HEK293T (cell line): ENCODE measurements around the gene ING3.
A peak's percentile ranks its signal among the peaks of the same experiment; 100 is the strongest.
"Not testable (repeated sequence)": the region's sequence is repeated elsewhere in the genome, so short reads cannot be mapped to it uniquely, and the experiment has no call there.

Experiments
- CTCF ChIA-PET: fragments of 350-600 bp; formaldehyde crosslinking; extraction: SDS; loops from one replicate; lab custom pipeline; 2021; ENCODE audit warnings: antibody characterized with exemption, inconsistent platforms; lab: Yijun Ruan, JAX
- POLR2A ChIA-PET: fragments of 350-600 bp; formaldehyde crosslinking; extraction: SDS; loops from one replicate; lab custom pipeline; 2020; ENCODE audit warnings: antibody characterized with exemption, inconsistent platforms; lab: Yijun Ruan, JAX
- DNase-seq: peaks from one replicate; pipeline ENCODE4 v3.0.0; 2012; ENCODE audit warnings: mixed read lengths; ENCODE audit errors: extremely low spot score
- ARNT ChIP-seq: fragments of 450-650 bp; IDR thresholded peaks from 2 replicates; pipeline ENCODE4 v1.6.1; 2017; ENCODE audit warnings: mild to moderate bottlenecking
- BHLHE40 ChIP-seq: fragments of 450-650 bp; IDR thresholded peaks from 2 replicates; pipeline ENCODE4 v1.6.1; 2016; ENCODE audit warnings: mild to moderate bottlenecking, moderate library complexity, borderline replicate concordance
- CTBP1 ChIP-seq: fragments of 450-650 bp; IDR thresholded peaks from 2 replicates; pipeline ENCODE4 v1.6.1; 2016; ENCODE audit warnings: borderline replicate concordance
- ELF4 ChIP-seq: fragments of 450-650 bp; IDR thresholded peaks from 2 replicates; pipeline ENCODE4 v1.6.1; 2017; ENCODE audit warnings: antibody characterized with exemption
- FOXA1 ChIP-seq: fragments of 450-650 bp; IDR thresholded peaks from 2 replicates; pipeline ENCODE4 v1.6.1; 2016; ENCODE audit warnings: mild to moderate bottlenecking
- FOXK2 ChIP-seq: fragments of 450-650 bp; IDR thresholded peaks from 2 replicates; pipeline ENCODE4 v1.6.1; 2016; ENCODE audit warnings: mild to moderate bottlenecking
- FOXM1 ChIP-seq: fragments of 450-650 bp; IDR thresholded peaks from 2 replicates; pipeline ENCODE4 v1.6.1; 2017; ENCODE audit warnings: mild to moderate bottlenecking, borderline replicate concordance
- HDGF ChIP-seq: fragments of 450-650 bp; IDR thresholded peaks from 2 replicates; pipeline ENCODE4 v1.6.1; 2017; ENCODE audit warnings: antibody characterized with exemption, borderline replicate concordance
- L3MBTL2 ChIP-seq: fragments of 450-650 bp; conservative IDR thresholded peaks from 2 replicates; pipeline ENCODE4 v1.6.1; 2016; ENCODE audit warnings: mild to moderate bottlenecking
- LEF1 ChIP-seq: fragments of 450-650 bp; IDR thresholded peaks from 2 replicates; pipeline ENCODE4 v1.6.1; 2017; ENCODE audit warnings: mild to moderate bottlenecking, borderline replicate concordance
- NFRKB ChIP-seq: fragments of 450-650 bp; IDR thresholded peaks from 2 replicates; pipeline ENCODE4 v1.6.1; 2016; ENCODE audit warnings: mild to moderate bottlenecking, moderate library complexity
- SP1 ChIP-seq: fragments of 450-650 bp; IDR thresholded peaks from 2 replicates; pipeline ENCODE4 v1.6.1; 2017
- SUZ12 ChIP-seq: fragments of 450-650 bp; IDR thresholded peaks from 2 replicates; pipeline ENCODE4 v1.6.1; 2016; ENCODE audit warnings: mild to moderate bottlenecking
- TARDBP ChIP-seq: fragments of 450-650 bp; IDR thresholded peaks from 2 replicates; pipeline ENCODE4 v1.6.1; 2016
- ZNF384 ChIP-seq: fragments of 450-650 bp; IDR thresholded peaks from 2 replicates; pipeline ENCODE4 v1.6.1; 2016
- TF ChIP-seq, protein P1 (sequence below): fragments of 450-650 bp; IDR thresholded peaks from 2 replicates; pipeline ENCODE4 v1.6.1; 2016

ING3 gene

DNA sequence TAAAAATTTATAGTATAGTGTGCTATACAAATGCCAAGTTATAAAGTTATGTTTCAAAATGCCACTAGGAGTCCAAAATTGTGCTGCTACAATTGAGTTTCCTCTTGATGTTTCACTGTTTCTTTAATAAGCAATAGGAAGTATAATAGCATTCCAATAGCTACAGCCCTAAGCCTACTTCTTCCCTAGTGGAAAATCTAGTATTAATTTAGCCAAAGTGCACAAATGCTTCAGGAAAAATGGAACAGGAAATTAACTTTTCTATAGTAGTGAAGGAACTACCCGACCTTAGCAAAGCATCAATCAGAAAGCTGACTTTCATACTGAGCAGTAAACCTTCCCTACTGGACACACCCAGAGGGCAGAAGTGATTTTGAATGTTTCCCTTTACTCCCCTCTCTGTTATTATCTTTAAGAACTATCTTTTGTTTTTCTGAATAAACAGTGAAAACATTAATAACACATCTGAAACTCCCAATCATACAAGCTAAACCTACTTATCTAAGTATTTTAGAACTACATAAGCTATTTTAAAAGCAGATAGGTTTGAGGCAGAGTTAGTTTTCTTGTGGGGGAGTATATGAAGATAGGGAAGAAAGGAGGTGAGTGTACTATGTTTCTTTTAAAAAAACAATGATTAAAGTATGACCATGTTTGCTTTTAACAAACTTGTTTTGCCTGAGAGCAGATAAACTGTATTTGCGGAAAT, 51.6 kb downstream of the ING3 start:
- CTCF ChIA-PET, result interaction anchor here (1.8 kb wide), 1 partner anchor 14 kb away, joined by 5 read pairs; no protein-coding TSS in a partner anchor
- TF ChIP-seq, protein P1, sequence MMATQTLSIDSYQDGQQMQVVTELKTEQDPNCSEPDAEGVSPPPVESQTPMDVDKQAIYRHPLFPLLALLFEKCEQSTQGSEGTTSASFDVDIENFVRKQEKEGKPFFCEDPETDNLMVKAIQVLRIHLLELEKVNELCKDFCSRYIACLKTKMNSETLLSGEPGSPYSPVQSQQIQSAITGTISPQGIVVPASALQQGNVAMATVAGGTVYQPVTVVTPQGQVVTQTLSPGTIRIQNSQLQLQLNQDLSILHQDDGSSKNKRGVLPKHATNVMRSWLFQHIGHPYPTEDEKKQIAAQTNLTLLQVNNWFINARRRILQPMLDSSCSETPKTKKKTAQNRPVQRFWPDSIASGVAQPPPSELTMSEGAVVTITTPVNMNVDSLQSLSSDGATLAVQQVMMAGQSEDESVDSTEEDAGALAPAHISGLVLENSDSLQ, result peak; percentile 47; the same call in 1 of the 2 replicates
- TF ChIP-seq ARNT, result no peak
- no peak for DNase-seq
- POLR2A ChIA-PET, result interaction anchor here (1.2 kb wide), 1 partner anchor 10 kb away, joined by 3 read pairs; no protein-coding TSS in a partner anchor

DNA sequence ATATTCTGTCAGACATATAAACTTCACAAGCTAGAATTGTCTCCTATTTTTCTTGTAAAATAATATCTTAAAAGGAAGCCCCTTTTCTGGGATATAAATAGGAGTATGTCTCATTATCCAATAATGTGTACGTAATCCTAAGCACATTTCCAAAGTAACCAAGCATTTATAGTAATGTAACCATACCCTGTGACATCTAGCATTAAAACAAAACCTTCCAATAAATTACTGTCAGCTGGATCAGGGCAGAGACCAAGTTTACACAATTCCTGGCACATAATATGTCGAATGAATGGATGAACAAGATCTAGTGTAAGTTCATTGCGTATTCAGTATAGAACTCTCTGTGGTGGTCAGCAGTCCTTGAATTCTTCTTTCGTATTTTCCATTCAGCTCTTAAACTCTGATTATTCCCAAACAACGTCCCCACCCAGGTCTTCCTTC, 52.2 kb downstream of the ING3 start:
- no peak for DNase-seq
- POLR2A ChIA-PET, result interaction anchor here (1.2 kb wide), 1 partner anchor 10 kb away, joined by 3 read pairs; no protein-coding TSS in a partner anchor
- CTCF ChIA-PET, result interaction anchor here (1.8 kb wide), 1 partner anchor 15 kb away, joined by 5 read pairs; no protein-coding TSS in a partner anchor
- no peak for TF ChIP-seq ELF4
- TF ChIP-seq, protein P1, result peak; percentile 91

DNA sequence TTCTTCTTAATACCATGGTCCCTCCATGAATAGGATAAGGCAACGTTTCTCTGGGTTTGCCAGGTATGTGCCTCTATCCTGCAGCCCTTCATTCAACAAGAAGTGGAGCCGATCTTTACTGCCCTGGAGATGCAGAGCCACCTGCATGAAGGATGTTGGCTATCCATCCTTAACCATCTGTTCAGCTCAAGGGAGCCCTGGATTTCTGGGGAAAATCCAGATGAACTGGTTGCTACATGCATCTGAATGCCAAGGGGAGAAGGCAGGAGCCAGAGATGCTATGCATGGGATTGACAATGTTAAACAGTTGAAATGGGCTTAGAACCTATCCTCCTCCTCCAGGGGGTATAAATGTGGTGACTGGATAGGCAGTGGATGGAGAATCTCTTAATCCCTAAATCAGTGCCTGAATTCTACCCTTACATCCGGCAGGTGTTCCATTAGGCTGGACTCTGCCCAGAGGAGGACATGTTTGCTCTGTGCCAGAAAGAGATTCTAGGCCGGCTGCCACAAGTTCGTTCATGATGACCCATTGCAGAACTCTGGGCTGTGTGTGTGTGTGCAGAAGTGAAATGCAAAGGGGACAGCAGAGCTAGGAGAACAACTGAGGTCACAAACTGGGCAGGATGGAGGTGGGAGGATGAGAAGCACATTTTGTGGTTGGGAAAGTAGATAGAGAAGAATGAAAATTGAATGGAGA, 53.6 kb downstream of the ING3 start:
- DNase-seq, result no peak
- ChIA-PET CTCF (no interaction called here), POLR2A (no interaction called here)
- no peak for TF ChIP-seq NFRKB

DNA sequence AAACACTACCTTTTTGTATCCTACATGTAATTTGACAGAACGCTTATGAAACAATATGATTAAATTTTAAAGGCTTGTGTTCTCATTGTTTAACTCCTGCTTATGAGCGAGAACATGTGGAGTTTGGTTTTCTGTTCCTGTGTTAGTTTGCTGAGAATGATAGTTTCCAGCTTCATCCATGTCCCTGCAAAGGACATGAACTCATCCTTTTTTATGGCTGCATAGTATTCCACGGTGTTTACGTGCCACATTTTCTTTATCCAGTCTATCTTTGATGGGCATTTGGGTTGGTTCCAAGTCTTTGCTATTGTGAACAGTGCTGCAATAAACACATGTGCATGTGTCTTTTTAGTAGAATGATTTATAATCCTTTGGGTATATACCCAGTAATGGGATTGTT, 54.5 kb downstream of the ING3 start:
- CTCF ChIA-PET, DNase-seq, POLR2A ChIA-PET: not testable (repeated sequence)

DNA sequence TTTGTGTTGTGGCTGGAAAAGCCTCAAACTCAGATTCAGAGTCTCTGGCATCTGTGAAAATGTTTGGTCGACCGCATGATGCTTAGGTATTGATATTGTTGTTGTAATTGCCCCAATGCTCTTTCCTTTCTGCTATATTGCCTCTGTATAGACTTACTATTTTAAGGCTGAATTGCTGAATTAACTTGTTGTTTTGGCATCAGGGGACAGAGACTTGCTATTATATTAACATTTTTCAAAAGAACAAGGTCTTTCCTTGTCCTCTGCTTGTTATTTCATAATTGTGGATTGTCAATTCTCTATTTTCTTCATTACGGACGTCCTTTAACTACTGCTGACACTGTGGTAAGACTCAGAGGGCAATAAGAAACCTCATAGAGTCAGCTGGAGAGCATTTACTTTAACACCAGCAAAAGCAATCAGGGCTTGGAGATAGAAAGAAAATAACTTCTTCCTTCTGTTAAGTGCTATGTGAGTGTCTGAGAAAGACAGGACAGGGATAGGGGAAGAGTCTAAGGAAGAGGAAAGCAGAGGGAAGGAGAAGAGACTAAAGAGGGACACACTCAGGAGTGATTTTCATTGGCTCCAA, 55.5 kb downstream of the ING3 start:
- no peak for DNase-seq

DNA sequence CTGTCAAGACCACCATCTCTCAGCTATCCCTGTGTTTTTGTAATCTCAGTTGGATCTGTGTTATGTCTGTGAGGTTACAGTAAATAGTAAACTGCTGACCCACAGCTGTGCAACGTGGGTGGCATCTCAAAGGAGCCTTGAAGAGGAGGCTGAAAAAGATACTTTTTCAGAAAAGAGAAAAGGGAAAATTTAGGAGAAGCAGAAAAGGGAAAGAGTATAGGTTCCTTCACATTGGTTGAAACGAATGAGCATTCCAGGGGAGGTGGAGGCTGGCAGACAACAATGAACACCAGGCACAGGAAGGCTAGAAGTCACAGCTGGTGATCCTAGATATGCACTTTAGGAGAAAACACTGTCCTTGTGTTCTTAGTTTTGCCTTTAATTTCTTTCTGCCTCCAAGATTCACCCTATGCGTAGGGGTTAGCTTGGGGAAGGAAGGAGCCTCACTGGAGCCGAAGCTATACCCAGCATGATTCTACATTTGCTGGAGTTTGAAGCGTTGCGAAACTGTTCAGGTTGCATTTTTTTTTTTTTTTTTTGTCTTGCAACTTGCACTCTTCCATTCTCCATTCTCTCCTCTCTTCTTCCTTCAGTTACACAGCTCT, 56.2 kb downstream of the ING3 start:
- no peak for TF ChIP-seq SUZ12
- no peak for TF ChIP-seq ARNT
- no peak for TF ChIP-seq SP1
- no peak for TF ChIP-seq HDGF
- TF ChIP-seq L3MBTL2, result no peak
- TF ChIP-seq BHLHE40, result no peak
- ChIA-PET POLR2A (no interaction called here), CTCF (interaction anchor here (0.7 kb wide), 1 partner anchor 31 kb away, joined by 6 read pairs; no protein-coding TSS in a partner anchor)
- no peak for DNase-seq

More for the DNA sequence above, 55.5 kb downstream of the ING3 start:
- POLR2A ChIA-PET, result no interaction called here
- TF ChIP-seq NFRKB (no peak), FOXA1 (no peak), CTBP1 (no peak), HDGF (no peak), LEF1 (no peak), FOXM1 (no peak), TARDBP (no peak), SUZ12 (no peak), L3MBTL2 (no peak), ARNT (no peak), FOXK2 (no peak), SP1 (no peak), ZNF384 (no peak), BHLHE40 (no peak), ELF4 (no peak)
- TF ChIP-seq, protein P1, result no peak
- CTCF ChIA-PET, result no interaction called here

DNA sequence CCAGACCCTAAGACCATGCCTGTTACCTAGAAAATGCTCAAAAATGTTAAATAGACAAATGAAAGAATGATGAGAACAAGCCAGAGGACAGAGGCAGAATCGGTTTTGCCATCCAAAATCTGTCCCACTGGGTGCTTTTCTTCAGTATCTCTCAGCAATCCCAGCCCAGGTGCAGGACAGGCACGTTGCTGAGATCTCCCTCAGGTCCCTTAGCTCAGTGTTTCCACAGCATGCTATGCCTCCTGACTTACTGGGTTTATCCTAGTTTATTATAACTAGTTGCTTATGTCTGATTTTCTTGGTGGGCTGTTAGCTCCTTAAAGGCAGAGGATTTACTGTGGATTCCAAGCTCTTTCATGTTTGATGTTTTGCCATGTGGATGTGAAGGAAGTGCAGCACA, 58.2 kb downstream of the ING3 start:
- ChIA-PET POLR2A (no interaction called here), CTCF (no interaction called here)
- no peak for TF ChIP-seq ARNT
- no peak for TF ChIP-seq FOXK2
- TF ChIP-seq LEF1, result no peak
- no peak for TF ChIP-seq SUZ12
- no peak for TF ChIP-seq ZNF384
- TF ChIP-seq TARDBP, result no peak
- TF ChIP-seq NFRKB, result no peak
- DNase-seq, result no peak
